HepG2 (cell line): ENCODE results near the gene IKZF5. TPM values are rescaled to one million over a fixed set of nuclear protein-coding genes. Genes with fewer than 3 reads are reported as not detected.

Source experiments
- FOXK2 ChIP-seq: fragments of 450-650 bp; IDR thresholded peaks from 2 replicates; pipeline ENCODE4 v1.6.1; 2016
- HNRNPUL1 ChIP-seq: fragments of 200-400 bp; formaldehyde crosslinking; IDR thresholded peaks from 2 replicates; pipeline ENCODE4 v1.6.1; 2017; ENCODE audit warnings: low read depth, mild to moderate bottlenecking, low read length, moderate library complexity
- KLF9 ChIP-seq: IDR thresholded peaks from 2 replicates; pipeline ENCODE4 v1.6.1; 2016; ENCODE audit warnings: low read depth
- MED1 ChIP-seq: sonication (generic); formaldehyde crosslinking; IDR thresholded peaks from 2 replicates; pipeline ENCODE4 v1.4.0; 2020; ENCODE audit warnings: missing genetic modification reagents
- NR2C2 ChIP-seq: sonication (generic); formaldehyde crosslinking; IDR thresholded peaks from 2 replicates; pipeline ENCODE4 v1.4.0; 2020; ENCODE audit warnings: missing genetic modification reagents, mild to moderate bottlenecking, moderate library complexity, borderline replicate concordance
- RFX3 ChIP-seq: IDR thresholded peaks from 2 replicates; pipeline ENCODE4 v1.6.1; 2016; ENCODE audit warnings: missing biosample characterization, missing genetic modification reagents
- SMARCE1 ChIP-seq: fragments of 450-650 bp; IDR thresholded peaks from 2 replicates; pipeline ENCODE4 v1.6.1; 2017; ENCODE audit warnings: borderline replicate concordance
- SMC3 ChIP-seq: IDR thresholded peaks from 2 replicates; pipeline ENCODE4 v1.6.1; 2011; ENCODE audit warnings: low read length, improper control_type of control experiment
- SOX13 ChIP-seq, 3 experiments: fragments of 450-650 bp in 1 of 3; sonication (generic) in 1 of 3; formaldehyde crosslinking in 1 of 3; IDR thresholded peaks in 2 of 3; conservative IDR thresholded peaks in 1 of 3; 2 replicates each; pipeline versions ENCODE4 v1.5.0 to v1.6.1; 2016 to 2020; ENCODE audit warnings: antibody characterized with exemption in 1 of 3, mild to moderate bottlenecking in 1 of 3, missing compliant biosample characterization in 1 of 3, missing genetic modification reagents in 1 of 3, moderate library complexity in 1 of 3
- YEATS4 ChIP-seq: sonication (generic); formaldehyde crosslinking; IDR thresholded peaks from 2 replicates; pipeline ENCODE4 v1.4.0; 2020; ENCODE audit warnings: missing genetic modification reagents, borderline replicate concordance
- ZBTB1 ChIP-seq: sonication (generic); formaldehyde crosslinking; IDR thresholded peaks from 2 replicates; pipeline ENCODE4 v1.4.0; 2020; ENCODE audit warnings: missing genetic modification reagents, borderline replicate concordance
- ZBTB4 ChIP-seq: sonication (generic); formaldehyde crosslinking; IDR thresholded peaks from 2 replicates; pipeline ENCODE4 v1.4.0; 2020; ENCODE audit warnings: missing genetic modification reagents, mild to moderate bottlenecking, borderline replicate concordance
- ZBTB46 ChIP-seq: sonication (generic); formaldehyde crosslinking; IDR thresholded peaks from 2 replicates; pipeline ENCODE4 v1.4.0; 2020; ENCODE audit warnings: mild to moderate bottlenecking, missing genetic modification reagents, borderline replicate concordance
- ZNF124 ChIP-seq: sonication (generic); formaldehyde crosslinking; IDR thresholded peaks from 2 replicates; pipeline ENCODE4 v1.4.0; 2020; ENCODE audit warnings: missing genetic modification reagents
- ZNF142 ChIP-seq: sonication (generic); formaldehyde crosslinking; IDR thresholded peaks from 2 replicates; pipeline ENCODE4 v1.4.0; 2020; ENCODE audit warnings: missing genetic modification reagents
- ZNF263 ChIP-seq: sonication (generic); formaldehyde crosslinking; IDR thresholded peaks from 2 replicates; pipeline ENCODE4 v1.4.0; 2020; ENCODE audit warnings: missing genetic modification reagents
- ZNF660 ChIP-seq: sonication (generic); formaldehyde crosslinking; IDR thresholded peaks from 2 replicates; pipeline ENCODE4 v1.5.1; 2020; ENCODE audit warnings: mild to moderate bottlenecking, low read depth, missing genetic modification reagents, borderline replicate concordance
- polyA plus RNA-seq, 8 experiments: library from polyadenylated mRNA; depleted of rRNA in 3 of 8; stranded (reverse) in 7 of 8; unstranded in 1 of 8; fragments of >200 nt; fragmentation: Illumina TruSeq in 4 of 8; extraction: Trizol in 4 of 8; gene quantifications; 2 replicates each; pipeline versions ENCODE4 v1.2.1 to v1.2.3, GENCODE V29; 2011 to 2016; ENCODE audit warnings: low read depth in 4 of 8, missing spikeins in 1 of 8, mixed read lengths in 1 of 8; ENCODE audit not compliant: insufficient read depth in 1 of 8
- total RNA-seq, 5 experiments: library from RNA; depleted of rRNA; stranded (reverse); fragments of >200 nt; fragmentation: Illumina TruSeq; extraction: Trizol; gene quantifications; 2 replicates each; pipeline ENCODE4 v1.2.3, GENCODE V29; 2016; ENCODE audit warnings: low read depth in 1 of 5

Gene IKZF5
- total and polyA plus RNA-seq, 2 of the 13 experiments (the other 11 are each of a cell fraction or from before 2014, with no cell fraction given): 3.7 to 12.0 TPM

- TF ChIP-seq ZBTB46 (CRISPR knock-in tag) (no peak), NR2C2 (CRISPR knock-in tag) (peak; percentile 46; the same call in 1 of the 2 replicates), ZNF124 (CRISPR knock-in tag) (peak; percentile 75; the same call in 1 of the 2 replicates), ZBTB1 (CRISPR knock-in tag) (no peak), HNRNPUL1 (0 out of 2 replicates have a peak, but pooled peaks have one; percentile 13), ZNF142 (CRISPR knock-in tag) (peak; percentile 71; the same call in 1 of the 2 replicates), KLF9 (CRISPR knock-in tag) (no peak), MED1 (peak; percentile 48; the same call in 1 of the 2 replicates), YEATS4 (peak; percentile 91), SOX13 (IDR thresholded peaks at IDR 0.05) (no peak), SOX13 (CRISPR knock-in tag; conservative IDR thresholded peaks at IDR 0.05 in 1 of 2, IDR thresholded peaks at IDR 0.05 in 1 of 2) (no peak), ZNF660 (CRISPR knock-in tag) (no peak), ZBTB4 (no peak), FOXK2 (no peak), RFX3 (CRISPR knock-in tag) (no peak), SMARCE1 (no peak), SMC3 (no peak), ZNF263 (peak; percentile 72; the same call in 1 of the 2 replicates)
Observed at GRCh38 chr10:122980209-122981065, 28.2 kb downstream of the IKZF5 start, which contains the start of gene PSTK (continued).
